PC-9 (cell line): ENCODE results near the gene DSTYK. TPM values are rescaled to one million over a fixed set of nuclear protein-coding genes. Genes with fewer than 3 reads are reported as not detected.
"Not testable (repeated sequence)": the region's sequence is repeated elsewhere in the genome, so short reads cannot be mapped to it uniquely, and the experiment has no call there.

Experiments
- BruUV-seq: library from RNA; stranded (reverse); fragments of 400-500 nt; replicated peaks from 2 replicates; lab custom pipeline; 2021; lab: Mats Ljungman, UMichigan
- CTCF ChIA-PET: fragments of 300-600 bp; sonication (Branson Sonifier 250); formaldehyde crosslinking; loops from one replicate; lab custom pipeline; 2022; ENCODE audit warnings: antibody characterized with exemption; lab: Charles Lee
- POLR2A ChIA-PET: fragments of 300-600 bp; sonication (Branson Sonifier 250); formaldehyde crosslinking; loops from one replicate; lab custom pipeline; 2022; ENCODE audit warnings: antibody characterized with exemption; ENCODE audit not compliant: unreplicated experiment; lab: Charles Lee
- DNase-seq, 2 experiments: peaks; one replicate each; pipeline versions ENCODE4 v3.0.0 to v3.0.0-alpha.2; 2015 to 2022; ENCODE audit warnings: mixed read lengths in 1 of 2
- H2AFZ ChIP-seq: fragments of 200-600 bp; sonication (generic); 2 replicates; pipeline ENCODE4 v1.8.1; 2017; ENCODE audit warnings: antibody characterized with exemption
- H3F3A ChIP-seq: fragments of 200-600 bp; sonication (generic); 2 replicates; pipeline ENCODE4 v1.8.1; 2017; ENCODE audit warnings: antibody characterized with exemption, mild to moderate bottlenecking, low read depth; ENCODE audit not compliant: insufficient read depth
- H3K27ac ChIP-seq: fragments of 200-600 bp; sonication (generic); 2 replicates; pipeline ENCODE4 v1.6.1; 2016; ENCODE audit warnings: mixed run types
- H3K27me3 ChIP-seq: fragments of 200-600 bp; sonication (generic); 2 replicates; pipeline ENCODE4 v1.6.1; 2016; ENCODE audit warnings: low read depth, mixed run types; ENCODE audit not compliant: insufficient read depth
- H3K36me3 ChIP-seq: fragments of 200-600 bp; sonication (generic); 2 replicates; pipeline ENCODE4 v1.6.1; 2016; ENCODE audit warnings: low read depth, mixed run types
- H3K4me1 ChIP-seq: fragments of 200-600 bp; sonication (generic); replicated peaks from 2 replicates; pipeline ENCODE4 v1.6.1; 2016; ENCODE audit warnings: mixed run types; ENCODE audit not compliant: insufficient read depth
- H3K4me2 ChIP-seq: fragments of 200-600 bp; sonication (generic); 2 replicates; pipeline ENCODE4 v1.6.1; 2017; ENCODE audit warnings: mixed run types
- H3K4me3 ChIP-seq: fragments of 200-600 bp; sonication (generic); 2 replicates; pipeline ENCODE4 v1.6.1; 2016; ENCODE audit warnings: mixed run types
- H3K79me2 ChIP-seq: fragments of 200-600 bp; sonication (generic); 2 replicates; pipeline ENCODE4 v1.6.1; 2017; ENCODE audit warnings: low read depth, mixed run types
- H3K9me2 ChIP-seq: fragments of 200-600 bp; sonication (generic); 2 replicates; pipeline ENCODE4 v1.8.1; 2017; ENCODE audit warnings: mild to moderate bottlenecking; ENCODE audit not compliant: insufficient read depth
- H3K9me3 ChIP-seq: fragments of 200-600 bp; sonication (generic); 2 replicates; pipeline ENCODE4 v1.8.1; 2016; ENCODE audit warnings: low read depth; ENCODE audit not compliant: insufficient read depth
- H4K20me1 ChIP-seq: fragments of 200-600 bp; sonication (generic); 2 replicates; pipeline ENCODE4 v1.8.1; 2017; ENCODE audit not compliant: insufficient read depth
- EZH2 ChIP-seq: fragments of 200-600 bp; sonication (generic); IDR thresholded peaks from 2 replicates; pipeline ENCODE4 v1.8.0; 2017; ENCODE audit warnings: antibody characterized with exemption, low read depth
- intact Hi-C: fragments of 100-400 bp; cut with micrococcal nuclease; formaldehyde crosslinking; loops from one replicate; pipeline ENCODE4 v1.10.0; 2022; ENCODE audit not compliant: unreplicated experiment
- total RNA-seq: library from RNA; stranded (reverse); gene quantifications from 2 replicates; pipeline ENCODE4 v1.2.3, GENCODE V29; 2021
- TF ChIP-seq, protein P1 (sequence below): fragments of 200-600 bp; sonication (generic); conservative IDR thresholded peaks from 2 replicates; pipeline ENCODE4 v1.6.1; 2017; ENCODE audit warnings: mixed run types, antibody characterized with exemption, mild to moderate bottlenecking, moderate library complexity

Gene DSTYK
- total RNA-seq, 1 experiment from 2014 or later: 8.1 TPM

DNA sequence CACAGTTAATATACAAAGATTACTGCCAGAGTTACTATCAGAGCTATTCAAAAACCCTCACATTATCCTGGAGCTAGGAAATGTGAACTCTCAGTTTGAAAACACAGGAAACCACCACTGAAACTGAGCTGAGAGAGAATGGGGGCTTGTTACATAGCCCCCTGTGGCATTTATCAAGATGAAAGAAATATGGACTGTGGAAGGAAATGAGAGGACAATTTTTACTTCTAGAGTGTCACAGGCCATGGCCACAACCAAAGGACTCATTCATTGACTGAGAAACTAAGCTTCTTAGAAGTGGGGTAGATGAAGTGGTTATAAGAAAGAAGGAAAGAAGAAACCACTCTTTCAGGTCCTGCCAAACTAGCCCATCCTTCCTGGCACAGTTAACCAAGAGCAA is 25.3 kb downstream of the DSTYK start:
- no peak for DNase-seq
- no peaks in the 10 kb centered on the region for H3K9me3 ChIP-seq
- POLR2A ChIA-PET: interaction anchor here (0.6 kb wide), 1 partner anchor 34 kb away, joined by 4 read pairs; no protein-coding TSS in a partner anchor
- H3K36me3 ChIP-seq: no peaks in the 10 kb centered on the region
- H3K9me2 ChIP-seq: no peaks in the 10 kb centered on the region
- H2AFZ ChIP-seq: no peak overlapping the region
- CTCF ChIA-PET: no interaction called here
- no peak overlapping the region for H3K27ac ChIP-seq
- H3K79me2 ChIP-seq: no peaks in the 10 kb centered on the region
- H3K27me3 ChIP-seq: no peaks in the 10 kb centered on the region
- intact Hi-C loops: no loop called here
- H3K4me2 ChIP-seq: no peak overlapping the region
- H3K4me3 ChIP-seq: no peak overlapping the region
- H3F3A ChIP-seq: no peaks in the 10 kb centered on the region; the same call in 1 of the 2 replicates
- BruUV-seq: no TSS peak
- no peak for TF ChIP-seq EZH2
- TF ChIP-seq, protein P1, sequence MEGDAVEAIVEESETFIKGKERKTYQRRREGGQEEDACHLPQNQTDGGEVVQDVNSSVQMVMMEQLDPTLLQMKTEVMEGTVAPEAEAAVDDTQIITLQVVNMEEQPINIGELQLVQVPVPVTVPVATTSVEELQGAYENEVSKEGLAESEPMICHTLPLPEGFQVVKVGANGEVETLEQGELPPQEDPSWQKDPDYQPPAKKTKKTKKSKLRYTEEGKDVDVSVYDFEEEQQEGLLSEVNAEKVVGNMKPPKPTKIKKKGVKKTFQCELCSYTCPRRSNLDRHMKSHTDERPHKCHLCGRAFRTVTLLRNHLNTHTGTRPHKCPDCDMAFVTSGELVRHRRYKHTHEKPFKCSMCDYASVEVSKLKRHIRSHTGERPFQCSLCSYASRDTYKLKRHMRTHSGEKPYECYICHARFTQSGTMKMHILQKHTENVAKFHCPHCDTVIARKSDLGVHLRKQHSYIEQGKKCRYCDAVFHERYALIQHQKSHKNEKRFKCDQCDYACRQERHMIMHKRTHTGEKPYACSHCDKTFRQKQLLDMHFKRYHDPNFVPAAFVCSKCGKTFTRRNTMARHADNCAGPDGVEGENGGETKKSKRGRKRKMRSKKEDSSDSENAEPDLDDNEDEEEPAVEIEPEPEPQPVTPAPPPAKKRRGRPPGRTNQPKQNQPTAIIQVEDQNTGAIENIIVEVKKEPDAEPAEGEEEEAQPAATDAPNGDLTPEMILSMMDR: no peak
- H4K20me1 ChIP-seq: no peaks in the 10 kb centered on the region; the same call in 1 of the 2 replicates
- peaks cover 8% of the 10 kb centered on the region; the same call in 1 of the 2 replicates for H3K4me1 ChIP-seq

DNA sequence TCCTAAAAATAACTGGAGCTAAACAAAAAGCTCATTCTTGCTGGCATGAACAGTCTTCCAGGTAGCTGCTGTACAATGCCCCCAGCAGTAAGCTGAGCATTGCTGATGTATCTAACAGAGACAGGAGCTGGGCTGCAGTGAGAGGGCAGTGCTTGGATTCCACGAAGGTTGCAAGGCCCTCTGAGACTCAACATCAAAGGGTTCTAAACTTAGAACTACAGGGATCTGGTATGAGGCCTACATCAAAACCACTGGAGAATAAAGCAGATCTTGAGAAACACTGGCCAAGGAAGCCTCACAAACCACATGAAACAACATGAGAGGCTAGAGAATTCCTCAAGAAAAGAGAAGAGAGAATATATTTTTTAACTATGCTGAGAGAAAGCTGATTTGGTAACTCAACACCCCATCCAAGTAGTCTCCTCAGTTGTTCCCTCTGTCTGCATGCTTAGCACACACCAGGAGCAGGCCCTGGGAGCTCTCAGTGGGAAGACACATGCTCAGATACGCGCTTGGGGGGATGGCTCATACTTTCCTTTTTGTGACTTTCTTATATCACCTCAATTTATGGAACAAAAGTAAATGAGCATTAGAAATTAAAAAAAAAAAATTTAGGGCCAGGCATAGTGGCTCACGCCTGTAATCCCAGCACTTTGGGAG is 27.7 kb downstream of the DSTYK start:
- Histone ChIP-seq H3K4me2 (no peak overlapping the region), H3K9me3 (no peaks in the 10 kb centered on the region), H3K27ac (no peak overlapping the region), H3K36me3 (no peaks in the 10 kb centered on the region), H3K9me2 (no peaks in the 10 kb centered on the region), H3K4me3 (no peak overlapping the region), H3K4me1 (peaks cover 8% of the 10 kb centered on the region; the same call in 1 of the 2 replicates), H4K20me1 (no peaks in the 10 kb centered on the region; the same call in 1 of the 2 replicates), H2AFZ (no peak overlapping the region), H3F3A (no peaks in the 10 kb centered on the region; the same call in 1 of the 2 replicates), H3K79me2 (no peaks in the 10 kb centered on the region), H3K27me3 (no peaks in the 10 kb centered on the region)
- no peak for DNase-seq
- BruUV-seq: no TSS peak
- CTCF ChIA-PET: interaction anchor here (0.6 kb wide), 1 partner anchor 919 kb away, joined by 3 read pairs; no protein-coding TSS in a partner anchor
- intact Hi-C loops: no loop called here
- no peak for TF ChIP-seq EZH2
- TF ChIP-seq, protein P1: no peak
- POLR2A ChIA-PET: no interaction called here

DNA sequence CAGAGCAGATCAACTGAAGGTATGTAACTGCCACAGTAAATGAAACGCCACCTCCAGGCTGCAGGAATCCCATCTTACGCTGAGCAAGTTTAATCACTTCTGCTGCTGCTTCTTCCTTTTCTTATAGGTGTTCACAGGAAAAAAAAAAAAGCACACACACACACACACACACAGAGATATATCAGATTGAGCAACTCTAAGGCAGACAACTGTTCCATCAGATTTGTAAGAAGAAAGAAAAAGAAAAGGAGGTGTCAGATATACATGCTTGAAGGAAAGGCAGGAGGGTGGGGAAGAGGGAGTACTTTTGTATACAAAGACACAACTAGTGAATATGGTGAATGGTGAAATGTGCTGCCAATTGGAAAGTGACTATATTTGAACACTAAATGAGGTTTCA is 28.6 kb downstream of the DSTYK start:
- CTCF ChIA-PET: no interaction called here

DNA sequence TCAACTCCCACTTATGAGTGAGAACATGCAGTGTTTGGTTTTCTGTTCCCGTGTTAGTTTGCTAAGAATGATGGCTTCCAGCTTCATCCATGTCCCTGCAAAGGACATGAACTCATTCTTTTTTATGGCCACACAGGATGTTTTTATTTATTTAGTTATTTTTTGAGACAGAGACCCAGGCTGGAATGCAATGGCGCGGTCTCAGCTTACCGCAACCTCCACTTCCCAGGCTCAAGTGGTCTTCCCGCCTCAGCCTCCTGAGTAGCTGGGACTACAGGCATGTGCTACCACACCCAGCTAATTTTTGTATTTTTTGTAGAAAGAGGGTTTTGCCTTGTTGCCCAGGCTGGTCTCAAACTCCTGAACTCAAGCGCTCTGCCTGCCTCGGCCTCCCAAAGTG is 31.2 kb downstream of the DSTYK start:
- peaks cover 15% of the 10 kb centered on the region for H3K4me1 ChIP-seq
- peaks cover 17% of the 10 kb centered on the region for H3F3A ChIP-seq
- H3K4me3 ChIP-seq, H3K9me3 ChIP-seq, H3K36me3 ChIP-seq, H3K9me2 ChIP-seq, H3K27ac ChIP-seq, intact Hi-C loops, H3K79me2 ChIP-seq, H3K27me3 ChIP-seq, H2AFZ ChIP-seq, H3K4me2 ChIP-seq, CTCF ChIA-PET, H4K20me1 ChIP-seq, BruUV-seq, POLR2A ChIA-PET, DNase-seq: not testable (repeated sequence)

More for the DNA sequence above, 28.6 kb downstream of the DSTYK start:
- no peaks in the 10 kb centered on the region for H3K79me2 ChIP-seq
- no peak overlapping the region for H2AFZ ChIP-seq
- H3F3A ChIP-seq: no peaks in the 10 kb centered on the region
- no peaks in the 10 kb centered on the region for H3K9me2 ChIP-seq
- no peak overlapping the region for H3K4me3 ChIP-seq
- TF ChIP-seq, protein P1: no peak
- TF ChIP-seq EZH2: no peak
- no peak overlapping the region for H3K4me2 ChIP-seq
- 0 out of 2 replicates have a peak, but pooled peaks cover under 1% of the 10 kb centered on the region for H3K4me1 ChIP-seq
- no peak for DNase-seq
- no peaks in the 10 kb centered on the region for H4K20me1 ChIP-seq
- POLR2A ChIA-PET: no interaction called here
- H3K27ac ChIP-seq: no peak overlapping the region
- no peaks in the 10 kb centered on the region for H3K9me3 ChIP-seq
- no peaks in the 10 kb centered on the region for H3K27me3 ChIP-seq
- H3K36me3 ChIP-seq: no peaks in the 10 kb centered on the region
- no TSS peak for BruUV-seq
- intact Hi-C loops: no loop called here
